PC-9 (cell line): ENCODE data around the gene CPD. TPM values are rescaled to one million over a fixed set of nuclear protein-coding genes. Genes with fewer than 3 reads are reported as not detected.

Source experiments
- BruUV-seq: library from RNA; stranded (reverse); fragments of 400-500 nt; replicated peaks from 2 replicates; lab custom pipeline; 2021; lab: Mats Ljungman, UMichigan
- CTCF ChIA-PET: fragments of 300-600 bp; sonication (Branson Sonifier 250); formaldehyde crosslinking; loops from one replicate; lab custom pipeline; 2022; ENCODE audit warnings: antibody characterized with exemption; lab: Charles Lee
- POLR2A ChIA-PET: fragments of 300-600 bp; sonication (Branson Sonifier 250); formaldehyde crosslinking; loops from one replicate; lab custom pipeline; 2022; ENCODE audit warnings: antibody characterized with exemption; ENCODE audit not compliant: unreplicated experiment; lab: Charles Lee
- DNase-seq, 2 experiments: peaks; one replicate each; pipeline versions ENCODE4 v3.0.0 to v3.0.0-alpha.2; 2015 to 2022; ENCODE audit warnings: mixed read lengths in 1 of 2
- H2AFZ ChIP-seq: fragments of 200-600 bp; sonication (generic); 2 replicates; pipeline ENCODE4 v1.8.1; 2017; ENCODE audit warnings: antibody characterized with exemption
- H3F3A ChIP-seq: fragments of 200-600 bp; sonication (generic); 2 replicates; pipeline ENCODE4 v1.8.1; 2017; ENCODE audit warnings: antibody characterized with exemption, mild to moderate bottlenecking, low read depth; ENCODE audit not compliant: insufficient read depth
- H3K27ac ChIP-seq: fragments of 200-600 bp; sonication (generic); 2 replicates; pipeline ENCODE4 v1.6.1; 2016; ENCODE audit warnings: mixed run types
- H3K27me3 ChIP-seq: fragments of 200-600 bp; sonication (generic); 2 replicates; pipeline ENCODE4 v1.6.1; 2016; ENCODE audit warnings: low read depth, mixed run types; ENCODE audit not compliant: insufficient read depth
- H3K36me3 ChIP-seq: fragments of 200-600 bp; sonication (generic); 2 replicates; pipeline ENCODE4 v1.6.1; 2016; ENCODE audit warnings: low read depth, mixed run types
- H3K4me1 ChIP-seq: fragments of 200-600 bp; sonication (generic); replicated peaks from 2 replicates; pipeline ENCODE4 v1.6.1; 2016; ENCODE audit warnings: mixed run types; ENCODE audit not compliant: insufficient read depth
- H3K4me2 ChIP-seq: fragments of 200-600 bp; sonication (generic); 2 replicates; pipeline ENCODE4 v1.6.1; 2017; ENCODE audit warnings: mixed run types
- H3K4me3 ChIP-seq: fragments of 200-600 bp; sonication (generic); 2 replicates; pipeline ENCODE4 v1.6.1; 2016; ENCODE audit warnings: mixed run types
- H3K79me2 ChIP-seq: fragments of 200-600 bp; sonication (generic); 2 replicates; pipeline ENCODE4 v1.6.1; 2017; ENCODE audit warnings: low read depth, mixed run types
- H3K9me2 ChIP-seq: fragments of 200-600 bp; sonication (generic); 2 replicates; pipeline ENCODE4 v1.8.1; 2017; ENCODE audit warnings: mild to moderate bottlenecking; ENCODE audit not compliant: insufficient read depth
- H3K9me3 ChIP-seq: fragments of 200-600 bp; sonication (generic); 2 replicates; pipeline ENCODE4 v1.8.1; 2016; ENCODE audit warnings: low read depth; ENCODE audit not compliant: insufficient read depth
- H4K20me1 ChIP-seq: fragments of 200-600 bp; sonication (generic); 2 replicates; pipeline ENCODE4 v1.8.1; 2017; ENCODE audit not compliant: insufficient read depth
- EZH2 ChIP-seq: fragments of 200-600 bp; sonication (generic); IDR thresholded peaks from 2 replicates; pipeline ENCODE4 v1.8.0; 2017; ENCODE audit warnings: antibody characterized with exemption, low read depth
- intact Hi-C: fragments of 100-400 bp; cut with micrococcal nuclease; formaldehyde crosslinking; loops from one replicate; pipeline ENCODE4 v1.10.0; 2022; ENCODE audit not compliant: unreplicated experiment
- total RNA-seq: library from RNA; stranded (reverse); gene quantifications from 2 replicates; pipeline ENCODE4 v1.2.3, GENCODE V29; 2021
- TF ChIP-seq, protein P1 (sequence below): fragments of 200-600 bp; sonication (generic); conservative IDR thresholded peaks from 2 replicates; pipeline ENCODE4 v1.6.1; 2017; ENCODE audit warnings: mixed run types, antibody characterized with exemption, mild to moderate bottlenecking, moderate library complexity

Gene CPD
- total RNA-seq, 1 experiment from 2014 or later: 55.0 TPM

DNA sequence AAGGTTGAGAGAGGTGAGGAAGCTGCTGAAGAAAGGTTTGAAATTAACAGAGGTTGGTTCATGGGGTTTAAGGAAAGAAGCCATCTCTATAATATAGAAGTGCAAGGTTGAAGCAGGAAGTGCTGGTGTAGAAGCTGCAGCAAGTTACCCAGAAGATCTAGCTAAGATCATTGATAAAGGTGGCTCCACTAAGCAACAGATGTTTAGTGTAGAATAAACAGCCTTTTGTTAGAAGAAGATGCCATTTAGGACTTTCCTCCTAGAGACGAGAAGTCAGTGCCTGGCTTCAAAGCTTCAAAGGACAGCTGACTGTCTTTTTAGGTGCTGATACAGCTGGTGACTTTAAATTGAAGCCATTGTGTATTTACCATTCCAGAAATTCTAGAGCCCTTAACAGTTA is 127.8 kb downstream of the CPD start:
- BruUV-seq: no TSS peak
- H3K79me2 ChIP-seq: no peaks in the 10 kb centered on the region
- 0 out of 2 replicates have a peak, but pooled peaks cover 3% of the 10 kb centered on the region for H4K20me1 ChIP-seq
- H3K4me1 ChIP-seq: no peaks in the 10 kb centered on the region
- DNase-seq: no peak
- CTCF ChIA-PET: no interaction called here
- H3K4me2 ChIP-seq: no peak overlapping the region
- no peaks in the 10 kb centered on the region for H3K9me2 ChIP-seq
- POLR2A ChIA-PET: interaction anchor here (0.7 kb wide), 1 partner anchor 228 kb away, joined by 3 read pairs; no protein-coding TSS in a partner anchor
- no peak overlapping the region for H2AFZ ChIP-seq
- TF ChIP-seq, protein P1, sequence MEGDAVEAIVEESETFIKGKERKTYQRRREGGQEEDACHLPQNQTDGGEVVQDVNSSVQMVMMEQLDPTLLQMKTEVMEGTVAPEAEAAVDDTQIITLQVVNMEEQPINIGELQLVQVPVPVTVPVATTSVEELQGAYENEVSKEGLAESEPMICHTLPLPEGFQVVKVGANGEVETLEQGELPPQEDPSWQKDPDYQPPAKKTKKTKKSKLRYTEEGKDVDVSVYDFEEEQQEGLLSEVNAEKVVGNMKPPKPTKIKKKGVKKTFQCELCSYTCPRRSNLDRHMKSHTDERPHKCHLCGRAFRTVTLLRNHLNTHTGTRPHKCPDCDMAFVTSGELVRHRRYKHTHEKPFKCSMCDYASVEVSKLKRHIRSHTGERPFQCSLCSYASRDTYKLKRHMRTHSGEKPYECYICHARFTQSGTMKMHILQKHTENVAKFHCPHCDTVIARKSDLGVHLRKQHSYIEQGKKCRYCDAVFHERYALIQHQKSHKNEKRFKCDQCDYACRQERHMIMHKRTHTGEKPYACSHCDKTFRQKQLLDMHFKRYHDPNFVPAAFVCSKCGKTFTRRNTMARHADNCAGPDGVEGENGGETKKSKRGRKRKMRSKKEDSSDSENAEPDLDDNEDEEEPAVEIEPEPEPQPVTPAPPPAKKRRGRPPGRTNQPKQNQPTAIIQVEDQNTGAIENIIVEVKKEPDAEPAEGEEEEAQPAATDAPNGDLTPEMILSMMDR: no peak
- no peak for TF ChIP-seq EZH2
- no peak overlapping the region for H3K27ac ChIP-seq
- H3F3A ChIP-seq: no peaks in the 10 kb centered on the region
- no peaks in the 10 kb centered on the region for H3K9me3 ChIP-seq
- intact Hi-C loops: no loop called here
- no peak overlapping the region for H3K4me3 ChIP-seq
- H3K27me3 ChIP-seq: no peaks in the 10 kb centered on the region
- H3K36me3 ChIP-seq: peaks cover 26% of the 10 kb centered on the region

GRCh38 chr17:30513346-30513745 is 134.6 kb downstream of the CPD start:
- H2AFZ ChIP-seq: no peak overlapping the region
- H3K4me2 ChIP-seq: no peak overlapping the region
- no peaks in the 10 kb centered on the region for H3K9me3 ChIP-seq
- no peaks in the 10 kb centered on the region for H4K20me1 ChIP-seq
- ChIA-PET POLR2A (no interaction called here), CTCF (no interaction called here)
- H3K9me2 ChIP-seq: no peaks in the 10 kb centered on the region
- H3K4me3 ChIP-seq: no peak overlapping the region
- no peak overlapping the region for H3K27ac ChIP-seq
- no TSS peak for BruUV-seq
- intact Hi-C loops: no loop called here
- H3K4me1 ChIP-seq: no peaks in the 10 kb centered on the region
- TF ChIP-seq EZH2: no peak
- TF ChIP-seq, protein P1: no peak
- H3F3A ChIP-seq: peaks cover 3% of the 10 kb centered on the region; the same call in 1 of the 2 replicates
- DNase-seq: no peak
- H3K79me2 ChIP-seq: no peaks in the 10 kb centered on the region
- no peaks in the 10 kb centered on the region for H3K27me3 ChIP-seq
- peaks cover 9% of the 10 kb centered on the region for H3K36me3 ChIP-seq

DNA sequence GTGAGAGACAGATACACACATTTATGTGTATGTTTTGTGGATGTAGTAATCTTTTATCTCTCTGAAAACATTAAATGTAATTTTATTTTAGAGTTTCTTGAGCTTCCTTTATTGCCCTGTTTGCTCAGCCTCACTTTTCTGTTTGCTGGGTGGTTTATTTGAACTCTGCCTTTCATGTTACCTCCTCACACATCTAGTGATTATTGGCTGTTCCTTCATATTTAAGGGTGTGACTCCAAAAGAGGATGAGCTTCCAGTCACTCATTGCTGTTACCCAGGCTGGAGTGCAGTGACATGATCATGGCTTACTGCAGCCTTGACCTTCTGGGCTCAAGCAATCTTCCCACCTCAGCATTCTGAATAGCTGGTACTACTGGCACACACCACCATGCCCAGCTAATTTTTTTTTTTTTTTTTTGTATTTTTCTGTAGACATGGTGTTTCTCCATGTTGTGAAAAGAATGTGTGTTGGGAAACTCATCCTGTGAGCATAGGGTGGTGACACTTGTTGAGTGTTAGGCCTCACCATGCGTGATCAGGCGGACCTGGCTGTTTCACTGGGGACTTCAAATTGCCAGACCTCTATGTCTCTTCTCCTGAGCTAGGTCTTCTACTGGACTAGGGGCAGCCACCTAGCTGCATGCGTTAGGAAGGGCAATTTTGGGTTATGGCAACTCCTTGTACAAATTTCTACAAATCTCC is 136.3 kb downstream of the CPD start:
- ChIA-PET CTCF (interaction anchor here (0.6 kb wide), 1 partner anchor 80 kb away, joined by 4 read pairs; no protein-coding TSS in a partner anchor), POLR2A (interaction anchor here (0.7 kb wide), 1 partner anchor 359 kb away, joined by 4 read pairs; no protein-coding TSS in a partner anchor)
- Histone ChIP-seq H3K36me3 (peaks cover 9% of the 10 kb centered on the region; the same call in 1 of the 2 replicates), H3K79me2 (no peaks in the 10 kb centered on the region), H3K27ac (no peak overlapping the region), H4K20me1 (no peaks in the 10 kb centered on the region), H3K4me2 (no peak overlapping the region), H2AFZ (no peak overlapping the region), H3F3A (peaks cover 8% of the 10 kb centered on the region), H3K4me1 (no peaks in the 10 kb centered on the region), H3K9me2 (no peaks in the 10 kb centered on the region), H3K9me3 (no peaks in the 10 kb centered on the region), H3K4me3 (no peak overlapping the region), H3K27me3 (no peaks in the 10 kb centered on the region)
- no TSS peak for BruUV-seq
- DNase-seq: no peak
- intact Hi-C loops: no loop called here
- TF ChIP-seq, protein P1: no peak
- TF ChIP-seq EZH2: no peak
